Measurements from ENCODE around the gene MRPS18B.
"Not testable (repeated sequence)": the region's sequence is repeated elsewhere in the genome, so short reads cannot be mapped to it uniquely, and the experiment has no call there.

The MRPS18B gene

DNA sequence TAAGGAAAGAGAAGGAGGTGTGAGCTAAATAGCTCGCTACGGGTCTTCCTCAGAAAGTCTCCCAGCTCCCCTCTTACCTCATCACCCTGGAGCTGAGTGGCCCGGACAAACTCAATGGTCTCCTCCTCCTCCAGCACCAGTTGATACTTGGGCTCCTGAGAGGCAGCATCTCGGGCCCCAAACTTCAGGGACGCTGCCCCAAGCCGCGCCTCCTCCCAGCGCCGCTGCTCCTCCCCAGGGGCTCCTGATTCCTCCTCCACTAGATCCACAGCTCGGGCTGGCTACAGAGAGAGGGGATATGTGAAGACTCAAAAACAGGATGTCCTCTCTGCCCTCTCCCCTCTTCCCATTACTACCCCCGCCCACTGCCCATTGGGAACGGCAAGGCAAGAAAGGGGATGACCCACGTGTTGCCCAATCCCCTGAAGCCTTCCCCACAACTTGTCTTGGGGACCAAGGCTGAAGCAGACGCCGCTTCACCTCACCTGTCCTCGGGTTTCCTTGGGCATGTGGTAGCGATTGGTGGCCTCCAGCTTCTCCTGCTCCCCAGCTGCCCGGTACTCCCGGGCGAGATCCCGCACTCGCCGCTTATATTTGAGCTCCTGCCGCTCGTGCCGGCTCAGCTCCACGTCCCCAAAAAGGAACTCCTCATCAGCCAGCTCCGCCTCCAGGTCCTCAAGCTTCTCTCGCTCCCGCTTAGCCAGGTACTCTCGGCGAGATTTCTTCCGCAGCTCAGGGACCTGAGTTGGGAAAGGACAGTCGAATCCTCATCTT is 47.5 kb downstream of the MRPS18B start:
- H3K4me3 ChIP-seq (ENCODE audit: low read depth, low read length) = no peak overlapping the region
- DNase-seq (ENCODE audit: low read depth) = no peak
- TF ChIP-seq, protein P1, sequence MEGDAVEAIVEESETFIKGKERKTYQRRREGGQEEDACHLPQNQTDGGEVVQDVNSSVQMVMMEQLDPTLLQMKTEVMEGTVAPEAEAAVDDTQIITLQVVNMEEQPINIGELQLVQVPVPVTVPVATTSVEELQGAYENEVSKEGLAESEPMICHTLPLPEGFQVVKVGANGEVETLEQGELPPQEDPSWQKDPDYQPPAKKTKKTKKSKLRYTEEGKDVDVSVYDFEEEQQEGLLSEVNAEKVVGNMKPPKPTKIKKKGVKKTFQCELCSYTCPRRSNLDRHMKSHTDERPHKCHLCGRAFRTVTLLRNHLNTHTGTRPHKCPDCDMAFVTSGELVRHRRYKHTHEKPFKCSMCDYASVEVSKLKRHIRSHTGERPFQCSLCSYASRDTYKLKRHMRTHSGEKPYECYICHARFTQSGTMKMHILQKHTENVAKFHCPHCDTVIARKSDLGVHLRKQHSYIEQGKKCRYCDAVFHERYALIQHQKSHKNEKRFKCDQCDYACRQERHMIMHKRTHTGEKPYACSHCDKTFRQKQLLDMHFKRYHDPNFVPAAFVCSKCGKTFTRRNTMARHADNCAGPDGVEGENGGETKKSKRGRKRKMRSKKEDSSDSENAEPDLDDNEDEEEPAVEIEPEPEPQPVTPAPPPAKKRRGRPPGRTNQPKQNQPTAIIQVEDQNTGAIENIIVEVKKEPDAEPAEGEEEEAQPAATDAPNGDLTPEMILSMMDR (IDR thresholded peaks at IDR 0.05; ENCODE audit: low read depth, low read length, missing control alignments) = no peak

GRCh38 chr6:30666300-30666699 is 48.7 kb downstream of the MRPS18B start:
- DNase-seq (ENCODE audit: low read depth); H3K4me3 ChIP-seq (ENCODE audit: low read depth, low read length): not testable (repeated sequence)

GRCh38 chr6:30670760-30671527 is 53.3 kb downstream of the MRPS18B start:
- no peak overlapping the region for H3K4me3 ChIP-seq (ENCODE audit: low read depth, low read length)
- TF ChIP-seq, protein P1 (IDR thresholded peaks at IDR 0.05; ENCODE audit: low read depth, low read length, missing control alignments) = peak; percentile 29
- no peak for DNase-seq (ENCODE audit: low read depth)

GRCh38 chr6:30672445-30673253 is 55.0 kb downstream of the MRPS18B start, which contains the start of gene DHX16:
Gene DHX16, minus strand, starts transcription at chr6:30673006. Its CDS starts 165 bp downstream, at chr6:30672841.
- TF ChIP-seq, protein P1 (IDR thresholded peaks at IDR 0.05; ENCODE audit: low read depth, low read length, missing control alignments) = peak; percentile 76
- peak; percentile 96 for DNase-seq (ENCODE audit: low read depth)
- H3K4me3 ChIP-seq (ENCODE audit: low read depth, low read length) = peak within 1 kb of the TSS; percentile 99
